Lung microvascular endothelial cell (primary cell): ENCODE measurements around the gene HINT1. TPM values are rescaled to one million over a fixed set of nuclear protein-coding genes. Genes with fewer than 3 reads are reported as not detected.

ENCODE experiments used
- DNase-seq, 2 donors: peaks; one replicate each; pipeline versions ENCODE4 v3.0.0 to v3.0.0-alpha.2; 2010; ENCODE audit warnings: low read depth in 2 of 2
- total RNA-seq: library from RNA; depleted of rRNA; stranded (reverse); fragments of >200 nt; gene quantifications from 2 replicates; pipeline ENCODE4 v1.2.1, GENCODE V29; 2014

Gene HINT1
- total RNA-seq, 1 donor from 2014 or later: 273 TPM

- DNase-seq: peak; percentile 46 to 57
Observed at GRCh38 chr5:131109540-131110255, 55.4 kb downstream of the HINT1 start.

Other genes with a start within 250 kb of the HINT1 start
- 3.1 and 4.4 TPM in 2 replicates for gene LYRM7, start 5.7 kb upstream of the HINT1 start, total RNA-seq
- 41.6 and 57.9 TPM in 2 replicates for gene CDC42SE2, start 98.8 kb upstream of the HINT1 start, total RNA-seq